ENCODE data around the gene USP17L26. TPM values are rescaled to one million over a fixed set of nuclear protein-coding genes. Genes with fewer than 3 reads are reported as not detected.

Gene USP17L26, protein sequence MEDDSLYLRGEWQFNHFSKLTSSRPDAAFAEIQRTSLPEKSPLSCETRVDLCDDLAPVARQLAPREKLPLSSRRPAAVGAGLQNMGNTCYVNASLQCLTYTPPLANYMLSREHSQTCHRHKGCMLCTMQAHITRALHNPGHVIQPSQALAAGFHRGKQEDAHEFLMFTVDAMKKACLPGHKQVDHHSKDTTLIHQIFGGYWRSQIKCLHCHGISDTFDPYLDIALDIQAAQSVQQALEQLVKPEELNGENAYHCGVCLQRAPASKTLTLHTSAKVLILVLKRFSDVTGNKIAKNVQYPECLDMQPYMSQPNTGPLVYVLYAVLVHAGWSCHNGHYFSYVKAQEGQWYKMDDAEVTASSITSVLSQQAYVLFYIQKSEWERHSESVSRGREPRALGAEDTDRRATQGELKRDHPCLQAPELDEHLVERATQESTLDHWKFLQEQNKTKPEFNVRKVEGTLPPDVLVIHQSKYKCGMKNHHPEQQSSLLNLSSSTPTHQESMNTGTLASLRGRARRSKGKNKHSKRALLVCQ
- not detected in 2 replicates for total RNA-seq

DNA sequence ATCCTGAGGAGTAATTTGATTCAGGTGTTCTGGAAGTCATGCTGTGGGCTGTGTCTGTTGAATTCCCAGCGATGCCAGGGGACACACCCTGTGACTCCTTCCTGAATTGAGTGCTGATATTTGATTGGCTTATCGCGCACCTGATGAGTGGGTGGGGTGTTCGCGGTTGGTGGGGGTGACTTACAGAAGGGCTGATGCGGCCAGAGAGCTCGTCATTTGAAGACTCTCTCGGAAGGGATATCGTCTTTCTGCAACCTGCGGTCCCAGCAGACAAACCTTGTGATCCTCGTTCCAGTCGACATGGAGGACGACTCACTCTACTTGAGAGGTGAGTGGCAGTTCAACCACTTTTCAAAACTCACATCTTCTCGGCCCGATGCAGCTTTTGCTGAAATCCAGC, at the start of gene USP17L26:
Gene USP17L26 (plus strand): TSS at position 301 of the 400 bp plus-strand sequence. CDS start 0 bp downstream, at position 301.

DNA sequence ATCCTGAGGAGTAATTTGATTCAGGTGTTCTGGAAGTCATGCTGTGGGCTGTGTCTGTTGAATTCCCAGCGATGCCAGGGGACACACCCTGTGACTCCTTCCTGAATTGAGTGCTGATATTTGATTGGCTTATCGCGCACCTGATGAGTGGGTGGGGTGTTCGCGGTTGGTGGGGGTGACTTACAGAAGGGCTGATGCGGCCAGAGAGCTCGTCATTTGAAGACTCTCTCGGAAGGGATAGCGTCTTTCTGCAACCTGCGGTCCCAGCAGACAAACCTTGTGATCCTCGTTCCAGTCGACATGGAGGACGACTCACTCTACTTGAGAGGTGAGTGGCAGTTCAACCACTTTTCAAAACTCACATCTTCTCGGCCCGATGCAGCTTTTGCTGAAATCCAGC, 9.6 kb upstream of the USP17L26 start, which contains the start of gene USP17L24:
Gene USP17L24 (plus strand): TSS at position 301 of the 400 bp plus-strand sequence. CDS start 0 bp downstream, at position 301.

DNA sequence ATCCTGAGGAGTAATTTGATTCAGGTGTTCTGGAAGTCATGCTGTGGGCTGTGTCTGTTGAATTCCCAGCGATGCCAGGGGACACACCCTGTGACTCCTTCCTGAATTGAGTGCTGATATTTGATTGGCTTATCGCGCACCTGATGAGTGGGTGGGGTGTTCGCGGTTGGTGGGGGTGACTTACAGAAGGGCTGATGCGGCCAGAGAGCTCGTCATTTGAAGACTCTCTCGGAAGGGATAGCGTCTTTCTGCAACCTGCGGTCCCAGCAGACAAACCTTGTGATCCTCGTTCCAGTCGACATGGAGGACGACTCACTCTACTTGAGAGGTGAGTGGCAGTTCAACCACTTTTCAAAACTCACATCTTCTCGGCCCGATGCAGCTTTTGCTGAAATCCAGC, 4.8 kb upstream of the USP17L26 start, which contains the start of gene USP17L25:
Gene USP17L25 (plus strand): TSS at position 301 of the 400 bp plus-strand sequence. CDS start 0 bp downstream, at position 301.

DNA sequence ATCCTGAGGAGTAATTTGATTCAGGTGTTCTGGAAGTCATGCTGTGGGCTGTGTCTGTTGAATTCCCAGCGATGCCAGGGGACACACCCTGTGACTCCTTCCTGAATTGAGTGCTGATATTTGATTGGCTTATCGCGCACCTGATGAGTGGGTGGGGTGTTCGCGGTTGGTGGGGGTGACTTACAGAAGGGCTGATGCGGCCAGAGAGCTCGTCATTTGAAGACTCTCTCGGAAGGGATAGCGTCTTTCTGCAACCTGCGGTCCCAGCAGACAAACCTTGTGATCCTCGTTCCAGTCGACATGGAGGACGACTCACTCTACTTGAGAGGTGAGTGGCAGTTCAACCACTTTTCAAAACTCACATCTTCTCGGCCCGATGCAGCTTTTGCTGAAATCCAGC, 4.6 kb downstream of the USP17L26 start, which contains the start of gene USP17L5:
Gene USP17L5 (plus strand): TSS at position 301 of the 400 bp plus-strand sequence. CDS start 0 bp downstream, at position 301.

DNA sequence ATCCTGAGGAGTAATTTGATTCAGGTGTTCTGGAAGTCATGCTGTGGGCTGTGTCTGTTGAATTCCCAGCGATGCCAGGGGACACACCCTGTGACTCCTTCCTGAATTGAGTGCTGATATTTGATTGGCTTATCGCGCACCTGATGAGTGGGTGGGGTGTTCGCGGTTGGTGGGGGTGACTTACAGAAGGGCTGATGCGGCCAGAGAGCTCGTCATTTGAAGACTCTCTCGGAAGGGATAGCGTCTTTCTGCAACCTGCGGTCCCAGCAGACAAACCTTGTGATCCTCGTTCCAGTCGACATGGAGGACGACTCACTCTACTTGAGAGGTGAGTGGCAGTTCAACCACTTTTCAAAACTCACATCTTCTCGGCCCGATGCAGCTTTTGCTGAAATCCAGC, 9.4 kb downstream of the USP17L26 start, which contains the start of gene USP17L27:
Gene USP17L27 (plus strand): TSS at position 301 of the 400 bp plus-strand sequence. CDS start 0 bp downstream, at position 301.

DNA sequence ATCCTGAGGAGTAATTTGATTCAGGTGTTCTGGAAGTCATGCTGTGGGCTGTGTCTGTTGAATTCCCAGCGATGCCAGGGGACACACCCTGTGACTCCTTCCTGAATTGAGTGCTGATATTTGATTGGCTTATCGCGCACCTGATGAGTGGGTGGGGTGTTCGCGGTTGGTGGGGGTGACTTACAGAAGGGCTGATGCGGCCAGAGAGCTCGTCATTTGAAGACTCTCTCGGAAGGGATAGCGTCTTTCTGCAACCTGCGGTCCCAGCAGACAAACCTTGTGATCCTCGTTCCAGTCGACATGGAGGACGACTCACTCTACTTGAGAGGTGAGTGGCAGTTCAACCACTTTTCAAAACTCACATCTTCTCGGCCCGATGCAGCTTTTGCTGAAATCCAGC, 14.1 kb downstream of the USP17L26 start, which contains the start of gene USP17L28:
Gene USP17L28 (plus strand): TSS at position 301 of the 400 bp plus-strand sequence. CDS start 0 bp downstream, at position 301.

DNA sequence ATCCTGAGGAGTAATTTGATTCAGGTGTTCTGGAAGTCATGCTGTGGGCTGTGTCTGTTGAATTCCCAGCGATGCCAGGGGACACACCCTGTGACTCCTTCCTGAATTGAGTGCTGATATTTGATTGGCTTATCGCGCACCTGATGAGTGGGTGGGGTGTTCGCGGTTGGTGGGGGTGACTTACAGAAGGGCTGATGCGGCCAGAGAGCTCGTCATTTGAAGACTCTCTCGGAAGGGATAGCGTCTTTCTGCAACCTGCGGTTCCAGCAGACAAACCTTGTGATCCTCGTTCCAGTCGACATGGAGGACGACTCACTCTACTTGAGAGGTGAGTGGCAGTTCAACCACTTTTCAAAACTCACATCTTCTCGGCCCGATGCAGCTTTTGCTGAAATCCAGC, 18.9 kb downstream of the USP17L26 start, which contains the start of gene USP17L29:
Gene USP17L29 (plus strand): TSS at position 301 of the 400 bp plus-strand sequence. CDS start 0 bp downstream, at position 301.

DNA sequence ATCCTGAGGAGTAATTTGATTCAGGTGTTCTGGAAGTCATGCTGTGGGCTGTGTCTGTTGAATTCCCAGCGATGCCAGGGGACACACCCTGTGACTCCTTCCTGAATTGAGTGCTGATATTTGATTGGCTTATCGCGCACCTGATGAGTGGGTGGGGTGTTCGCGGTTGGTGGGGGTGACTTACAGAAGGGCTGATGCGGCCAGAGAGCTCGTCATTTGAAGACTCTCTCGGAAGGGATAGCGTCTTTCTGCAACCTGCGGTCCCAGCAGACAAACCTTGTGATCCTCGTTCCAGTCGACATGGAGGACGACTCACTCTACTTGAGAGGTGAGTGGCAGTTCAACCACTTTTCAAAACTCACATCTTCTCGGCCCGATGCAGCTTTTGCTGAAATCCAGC, 28.4 kb downstream of the USP17L26 start, which contains the start of gene USP17L30:
Gene USP17L30 (plus strand): TSS at position 301 of the 400 bp plus-strand sequence. CDS start 0 bp downstream, at position 301.

Other genes starting within 250 kb of the USP17L26 start
- gene FAM90A26, start 164.2 kb upstream of the USP17L26 start, total RNA-seq = not detected in 2 replicates
- gene USP17L10, start 124.0 kb upstream of the USP17L26 start, total RNA-seq = not detected in 2 replicates
- not detected in 2 replicates for gene USP17L11, start 119.3 kb upstream of the USP17L26 start, total RNA-seq
- not detected in 2 replicates for gene USP17L12, start 114.5 kb upstream of the USP17L26 start, total RNA-seq
- gene USP17L13, start 109.8 kb upstream of the USP17L26 start, total RNA-seq = not detected in 2 replicates
- not detected in 2 replicates for gene USP17L15, start 100.3 kb upstream of the USP17L26 start, total RNA-seq
- not detected in 2 replicates for gene USP17L17, start 90.8 kb upstream of the USP17L26 start, total RNA-seq
- gene USP17L18, start 86.0 kb upstream of the USP17L26 start, total RNA-seq = not detected in 2 replicates
- not detected in 2 replicates for gene USP17L19, start 81.3 kb upstream of the USP17L26 start, total RNA-seq
- gene USP17L20, start 76.5 kb upstream of the USP17L26 start, total RNA-seq = not detected in 2 replicates
- gene USP17L21, start 71.8 kb upstream of the USP17L26 start, total RNA-seq = not detected in 2 replicates
- gene USP17L22, start 67.0 kb upstream of the USP17L26 start, total RNA-seq = not detected in 2 replicates
- not detected in 2 replicates for gene USP17L24, start 9.5 kb upstream of the USP17L26 start, total RNA-seq
- gene USP17L25, start 4.7 kb upstream of the USP17L26 start, total RNA-seq = not detected in 2 replicates
- not detected in 2 replicates for gene USP17L5, start 4.7 kb downstream of the USP17L26 start, total RNA-seq
- gene USP17L27, start 9.5 kb downstream of the USP17L26 start, total RNA-seq = not detected in 2 replicates
- not detected in 2 replicates for gene USP17L28, start 14.2 kb downstream of the USP17L26 start, total RNA-seq
- not detected in 2 replicates for gene USP17L29, start 19.0 kb downstream of the USP17L26 start, total RNA-seq
- not detected in 2 replicates for gene USP17L30, start 28.5 kb downstream of the USP17L26 start, total RNA-seq
- not detected in 2 replicates for gene DEFB131A, start 109.8 kb downstream of the USP17L26 start, total RNA-seq

Measured in endothelial cell of coronary artery (primary cell).